Psoas muscle (tissue), 8 donors: ENCODE measurements around the gene ZDHHC18. TPM values are rescaled to one million over a fixed set of nuclear protein-coding genes. Genes with fewer than 3 reads are reported as not detected.
"Not testable (repeated sequence)": the region's sequence is repeated elsewhere in the genome, so short reads cannot be mapped to it uniquely, and the experiment has no call there.

ENCODE experiments used
- ATAC-seq, 4 donors: fragments of 200-7000 bp; cut with Tn5 transposase; one replicate each; pipeline ENCODE4 v1.9.1; 2020; ENCODE audit warnings: moderate library complexity in 3 of 4, mild to moderate bottlenecking in 2 of 4
- DNase-seq, 2 donors: peaks; one replicate each; pipeline ENCODE4 v3.0.0-alpha.2; 2020
- H3K27ac ChIP-seq: fragments of 200-600 bp; one replicate; pipeline ENCODE4 v1.8.0; 2022
- H3K27me3 ChIP-seq, 3 donors: fragments of 200-600 bp in 1 of 3; one replicate each; pipeline versions ENCODE4 v1.6.1 to v1.8.0; 2013 to 2022; ENCODE audit warnings: low read length in 2 of 3, mild to moderate bottlenecking in 2 of 3, moderate library complexity in 1 of 3; ENCODE audit not compliant: insufficient read depth in 3 of 3
- H3K36me3 ChIP-seq, 2 donors: fragments of 200-600 bp in 1 of 2; one replicate each; pipeline versions ENCODE4 v1.6.1 to v1.8.0; 2013 to 2022; ENCODE audit warnings: low read depth in 1 of 2, mild to moderate bottlenecking in 1 of 2, moderate library complexity in 1 of 2; ENCODE audit not compliant: insufficient read depth in 1 of 2
- H3K4me1 ChIP-seq: fragments of 200-600 bp; one replicate; pipeline ENCODE4 v1.8.0; 2022
- H3K4me3 ChIP-seq: fragments of 200-600 bp; one replicate; pipeline ENCODE4 v1.8.0; 2022; ENCODE audit warnings: mild to moderate bottlenecking
- H3K9me3 ChIP-seq: fragments of 200-600 bp; one replicate; pipeline ENCODE4 v1.8.0; 2022
- WGBS, 3 donors: extraction: QIAGEN DNeasy Blood & Tissue Kit; methylation state at CpG; one replicate each; pipeline versions ENCODE4 v1.1.6 to v1.1.7; 2013; 5-methylcytosine and 5-hydroxymethylcytosine counted together
- intact Hi-C, 2 donors: fragments of 100-400 bp; cut with DNase I; formaldehyde crosslinking; loops; one replicate each; pipeline versions ENCODE4 v1.11.0 to v1.14.2; 2022
- polyA plus RNA-seq, 3 donors: library from polyadenylated mRNA; stranded (reverse); fragments of 200-250 nt; gene quantifications; one replicate each; pipeline ENCODE4 v1.2.3, GENCODE V29; 2013
- total RNA-seq, 4 donors: library from RNA; stranded (reverse); fragmentation: NEBNext Ultra II Directional in 2 of 4; extraction: Animal tissue kit (Norgen Biotek cat#: 25700) in 2 of 4; gene quantifications; one replicate each; pipeline versions ENCODE4 v1.2.1 to v1.2.4, GENCODE V29; 2021 to 2023
- TF ChIP-seq, protein P1 (sequence below): fragments of 200-600 bp; IDR thresholded peaks from one replicate; pipeline ENCODE4 v1.8.0; 2022; ENCODE audit warnings: antibody characterized with exemption
- donor health status: healthy with polysubstance abuse.
- donor health status: DM: no; HTN: no; CAD: no; lungs with moderate emphysema.
- donor health status: Bipolar disorder and iron deficiency.
- donor health status: healthy.
- donor health status: DM: yes; HTN: yes; CAD: no.
- donor health status: DM: no; HTN: no; CAD: no.
- donor health status: DM: no; HTN: no; CAD: no.
- donor health status: DM: yes; HTN: yes; CAD: no.

The ZDHHC18 gene
- total and polyA plus RNA-seq, 7 donors, result 7.7 to 16.9 (median 10.8) TPM

DNA sequence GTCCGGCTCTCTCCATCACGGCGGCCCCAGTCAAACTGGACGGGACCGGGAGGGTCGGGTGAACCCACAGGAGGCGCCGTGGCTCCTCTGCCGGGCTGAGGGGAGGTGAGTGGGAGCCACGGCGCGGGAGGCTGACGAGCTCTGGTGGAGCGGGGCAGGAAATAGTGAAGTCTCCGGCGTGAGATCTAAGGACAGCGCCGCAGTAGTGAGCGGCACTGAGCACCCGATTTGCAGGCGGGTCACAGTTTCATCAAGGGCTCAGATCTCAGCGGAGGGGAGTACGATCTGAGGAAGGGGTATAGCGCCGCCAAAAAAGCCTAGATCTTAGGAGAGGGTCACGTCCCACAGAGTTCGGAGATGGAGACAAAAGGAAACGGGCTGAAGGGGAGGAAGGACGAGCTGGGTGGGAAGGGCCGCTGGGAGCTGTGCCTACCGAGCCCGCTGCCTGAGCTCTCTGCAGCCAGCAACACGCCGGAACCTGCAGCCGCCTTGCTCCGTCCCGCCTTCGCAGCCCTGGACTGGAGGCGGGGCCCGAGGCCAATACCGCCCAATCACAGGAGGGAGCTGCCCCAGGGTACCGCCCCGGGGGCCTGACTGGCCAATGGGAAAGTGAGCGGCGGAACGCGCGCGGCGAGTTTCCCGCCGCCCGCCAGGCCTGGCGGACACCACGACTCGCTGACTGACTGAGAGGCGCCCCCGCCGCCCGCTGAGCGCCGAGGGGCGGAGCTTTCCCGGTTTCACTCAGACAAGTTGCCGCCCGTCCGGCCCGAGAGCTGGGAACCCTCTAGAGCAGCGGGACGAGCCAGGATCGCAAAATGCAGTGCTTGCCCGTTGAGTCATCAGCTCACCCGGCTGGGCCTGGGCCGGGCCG is 38.4 kb downstream of the ZDHHC18 start:
- Histone ChIP-seq H3K36me3 (no peaks in the 10 kb centered on the region), H3K27ac (peak overlapping the region; percentile 96), H3K4me3 (peak overlapping the region; percentile 72), H3K27me3 (no peaks in the 10 kb centered on the region), H3K9me3 (no peaks in the 10 kb centered on the region), H3K4me1 (peaks cover 3% of the 10 kb centered on the region)
- TF ChIP-seq, protein P1, sequence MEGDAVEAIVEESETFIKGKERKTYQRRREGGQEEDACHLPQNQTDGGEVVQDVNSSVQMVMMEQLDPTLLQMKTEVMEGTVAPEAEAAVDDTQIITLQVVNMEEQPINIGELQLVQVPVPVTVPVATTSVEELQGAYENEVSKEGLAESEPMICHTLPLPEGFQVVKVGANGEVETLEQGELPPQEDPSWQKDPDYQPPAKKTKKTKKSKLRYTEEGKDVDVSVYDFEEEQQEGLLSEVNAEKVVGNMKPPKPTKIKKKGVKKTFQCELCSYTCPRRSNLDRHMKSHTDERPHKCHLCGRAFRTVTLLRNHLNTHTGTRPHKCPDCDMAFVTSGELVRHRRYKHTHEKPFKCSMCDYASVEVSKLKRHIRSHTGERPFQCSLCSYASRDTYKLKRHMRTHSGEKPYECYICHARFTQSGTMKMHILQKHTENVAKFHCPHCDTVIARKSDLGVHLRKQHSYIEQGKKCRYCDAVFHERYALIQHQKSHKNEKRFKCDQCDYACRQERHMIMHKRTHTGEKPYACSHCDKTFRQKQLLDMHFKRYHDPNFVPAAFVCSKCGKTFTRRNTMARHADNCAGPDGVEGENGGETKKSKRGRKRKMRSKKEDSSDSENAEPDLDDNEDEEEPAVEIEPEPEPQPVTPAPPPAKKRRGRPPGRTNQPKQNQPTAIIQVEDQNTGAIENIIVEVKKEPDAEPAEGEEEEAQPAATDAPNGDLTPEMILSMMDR, result no peak
- intact Hi-C loops, result no loop called here
- ATAC-seq (peak; percentile 96 to 99 (median 97)), DNase-seq (peak; percentile 99)
- WGBS, 3 donors, result 0 to 1% (median 0%) methylated on average over 65 to 75 of the region's 75 CpGs

DNA sequence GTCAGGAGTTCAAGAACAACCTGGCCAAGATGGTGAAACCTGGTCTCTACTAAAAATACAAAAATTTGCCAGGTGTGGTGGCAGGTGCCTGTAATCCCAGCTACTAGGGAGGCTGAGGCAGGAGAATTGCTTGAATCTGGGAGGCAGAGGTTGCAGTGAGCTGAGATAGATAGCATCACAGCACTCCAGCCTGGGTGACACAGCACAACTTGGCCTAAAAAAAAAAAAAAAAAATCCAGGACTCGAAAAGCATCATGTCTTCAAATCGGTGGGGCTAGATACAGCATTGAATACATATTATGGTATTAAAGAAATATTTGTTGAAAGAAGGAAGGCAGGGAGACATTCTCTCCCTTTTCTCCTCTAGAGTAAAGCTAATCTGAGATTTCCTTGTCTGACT is 46.6 kb downstream of the ZDHHC18 start:
- H3K36me3 ChIP-seq, result peaks cover 3 to 25% of the 10 kb centered on the region in 2 donors
- H3K4me3 ChIP-seq, DNase-seq, H3K9me3 ChIP-seq, ATAC-seq, H3K4me1 ChIP-seq, H3K27me3 ChIP-seq, intact Hi-C loops, H3K27ac ChIP-seq: not testable (repeated sequence)
- 65 to 72% (median 69%) methylated on average over 2 of the region's 2 CpGs for WGBS, 3 donors

DNA sequence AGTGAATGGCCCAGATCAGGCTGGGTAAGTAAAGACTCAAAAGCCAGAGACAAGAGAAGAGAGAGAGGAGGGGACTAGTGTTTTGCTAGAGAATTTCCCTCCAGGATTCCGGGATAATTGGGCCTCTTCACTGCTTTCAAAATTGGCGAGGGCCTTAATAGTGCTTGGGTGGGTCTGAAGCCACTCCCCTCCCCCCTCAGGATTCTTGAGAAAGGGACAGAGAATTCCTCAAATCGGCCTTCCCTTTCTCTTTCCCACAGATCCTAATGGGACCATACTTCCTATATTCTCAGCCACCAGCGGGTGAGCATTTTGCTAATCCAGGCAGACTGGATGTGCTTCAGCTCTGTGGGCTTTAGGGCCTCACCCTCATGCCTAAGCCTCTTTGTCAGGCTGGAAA is 48.4 kb downstream of the ZDHHC18 start:
- peaks cover 4 to 43% of the 10 kb centered on the region in 2 donors for H3K36me3 ChIP-seq
- WGBS, 3 donors, result 59 to 61% (median 61%) methylated on average over 4 of the region's 4 CpGs
- no peak overlapping the region for H3K27ac ChIP-seq

DNA sequence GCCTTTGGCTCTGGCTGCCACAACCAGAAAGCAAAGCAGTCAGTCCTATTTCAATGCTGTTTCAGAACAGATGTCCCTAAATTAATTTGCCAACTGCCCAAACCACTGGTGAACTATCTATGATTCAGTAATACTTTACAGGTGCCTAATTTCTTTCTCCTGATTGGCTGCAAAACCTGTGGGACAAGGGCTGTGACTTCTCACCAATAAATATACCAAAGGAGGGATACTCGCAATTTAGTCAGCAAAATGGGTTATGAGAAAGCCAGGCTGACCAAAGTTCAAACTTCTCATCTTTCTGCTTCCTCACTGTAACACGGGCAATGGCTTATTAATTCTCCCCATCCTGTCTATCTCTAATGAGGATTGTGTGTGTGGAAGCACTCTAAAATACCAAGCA is 50.8 kb downstream of the ZDHHC18 start:
- TF ChIP-seq, protein P1, result no peak
- WGBS, 3 donors, result 59 to 73% (median 65%) methylated on average over 2 of the region's 2 CpGs
- Histone ChIP-seq H3K9me3 (no peaks in the 10 kb centered on the region), H3K36me3 (peaks cover 12 to 67% of the 10 kb centered on the region in 2 donors), H3K27ac (no peak overlapping the region), H3K4me3 (no peak overlapping the region), H3K27me3 (no peaks in the 10 kb centered on the region), H3K4me1 (no peaks in the 10 kb centered on the region)
- DNase-seq, result no peak
- ATAC-seq, result peak in 1 of 4 donors; percentile 9
- intact Hi-C loops, result loop anchor here (5.0 kb wide), 2 partner anchors 65 to 275 kb away; no protein-coding TSS in a partner anchor

More for the DNA sequence above, 48.4 kb downstream of the ZDHHC18 start:
- H3K9me3 ChIP-seq, result no peaks in the 10 kb centered on the region
- no peaks in the 10 kb centered on the region for H3K4me1 ChIP-seq
- H3K4me3 ChIP-seq, result no peak overlapping the region
- DNase-seq, result no peak
- intact Hi-C loops, result loop anchor here (5.0 kb wide), 2 partner anchors 63 to 273 kb away; no protein-coding TSS in a partner anchor
- H3K27me3 ChIP-seq, result no peaks in the 10 kb centered on the region
- TF ChIP-seq, protein P1, result no peak
- ATAC-seq, result no peak

DNA sequence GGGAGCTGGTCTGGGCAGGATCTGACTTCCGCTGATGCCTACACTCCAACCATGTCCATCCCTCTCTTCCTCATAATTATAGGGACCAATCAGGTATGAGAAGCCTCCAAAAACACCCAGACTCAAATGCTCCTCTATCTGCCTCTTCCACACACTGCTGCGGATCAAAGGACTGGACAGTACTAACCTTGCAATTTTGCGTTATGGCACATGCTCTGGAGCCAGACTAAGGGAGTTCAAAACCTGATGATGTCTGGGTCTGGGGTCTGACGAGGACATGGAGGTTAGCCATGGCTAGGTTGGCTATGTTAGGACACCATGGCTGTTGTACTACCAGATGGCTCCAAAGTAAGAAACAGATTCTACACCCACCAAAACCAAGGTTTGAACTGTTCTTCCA is 53.3 kb downstream of the ZDHHC18 start:
- WGBS, 3 donors, result 89 to 94% (median 92%) methylated on average over 4 of the region's 4 CpGs
- TF ChIP-seq, protein P1, result no peak
- ATAC-seq, result no peak
- H3K36me3 ChIP-seq, result peaks cover 22 to 92% of the 10 kb centered on the region in 2 donors
- no peak overlapping the region for H3K27ac ChIP-seq
- H3K27me3 ChIP-seq, result no peaks in the 10 kb centered on the region
- H3K9me3 ChIP-seq, result no peaks in the 10 kb centered on the region
- H3K4me1 ChIP-seq, result no peaks in the 10 kb centered on the region
- intact Hi-C loops, result loop anchor here (1.0 to 5.0 kb wide), 4 partner anchors 26 to 277 kb away; no protein-coding TSS in a partner anchor
- no peak for DNase-seq
- no peak overlapping the region for H3K4me3 ChIP-seq

DNA sequence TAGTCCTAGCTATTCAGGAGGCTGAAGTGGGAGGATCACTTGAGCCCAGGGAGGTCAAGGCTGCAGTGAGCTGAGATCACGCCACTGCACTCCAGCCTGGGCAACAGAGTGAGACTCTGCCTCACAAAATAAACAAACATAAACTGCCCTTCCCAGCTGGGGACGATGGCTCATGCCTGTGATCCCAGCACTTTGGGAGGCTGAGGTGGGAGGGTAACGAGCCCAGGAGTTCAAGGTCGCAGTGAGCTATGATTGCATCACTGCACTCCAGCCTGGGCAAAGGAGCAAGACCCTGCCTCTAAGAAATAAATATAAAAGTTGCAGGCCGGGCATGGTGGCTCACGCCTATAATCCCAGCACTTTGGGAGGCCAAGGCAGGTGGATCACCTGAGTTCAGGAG is 55.1 kb downstream of the ZDHHC18 start:
- WGBS, 3 donors, result 85 to 91% (median 88%) methylated on average over 6 of the region's 6 CpGs
- DNase-seq, ATAC-seq, H3K4me3 ChIP-seq, H3K27me3 ChIP-seq, H3K4me1 ChIP-seq, H3K9me3 ChIP-seq, H3K27ac ChIP-seq, intact Hi-C loops: not testable (repeated sequence)
- H3K36me3 ChIP-seq, result peaks cover 27 to 97% of the 10 kb centered on the region in 2 donors
